Natural killer cell (primary cell): Measurements from ENCODE around the gene M1AP. TPM values are rescaled to one million over a fixed set of nuclear protein-coding genes. Genes with fewer than 3 reads are reported as not detected.

Source experiments
- ATAC-seq, 3 donors: fragments of 150-1000 bp in 2 of 3; fragments of 200-7000 bp in 1 of 3; cut with Tn5 transposase; 1 replicate in 1 of 3; 2 replicates in 2 of 3; pipeline ENCODE4 v1.10.0; 2021; ENCODE audit warnings: mild to moderate bottlenecking in 2 of 3, moderate library complexity in 2 of 3
- DNase-seq, 2 donors: peaks; one replicate each; pipeline versions ENCODE4 v3.0.0 to v3.0.0-alpha.2; 2013 to 2021; ENCODE audit warnings: mixed read lengths in 1 of 2
- H3K27ac ChIP-seq: one replicate; pipeline ENCODE4 v1.5.1; 2013; ENCODE audit warnings: mild to moderate bottlenecking, low read length
- H3K27me3 ChIP-seq: one replicate; pipeline ENCODE4 v1.6.1; 2013; ENCODE audit warnings: low read length; ENCODE audit not compliant: control insufficient read depth, insufficient read depth
- H3K36me3 ChIP-seq: one replicate; pipeline ENCODE4 v1.6.1; 2013; ENCODE audit warnings: low read length; ENCODE audit not compliant: control insufficient read depth, insufficient read depth
- H3K4me1 ChIP-seq: one replicate; pipeline ENCODE4 v1.6.1; 2013; ENCODE audit warnings: low read length; ENCODE audit not compliant: control insufficient read depth, insufficient read depth
- H3K4me3 ChIP-seq: one replicate; pipeline ENCODE4 v1.5.1; 2013; ENCODE audit warnings: low read length
- H3K9me3 ChIP-seq: one replicate; pipeline ENCODE4 v1.6.1; 2013; ENCODE audit warnings: low read length; ENCODE audit not compliant: control insufficient read depth, insufficient read depth
- H3K27ac Mint-ChIP-seq, 2 donors: one replicate each; pipeline ENCODE4 v1.8.0; 2022; ENCODE audit warnings: mild to moderate bottlenecking in 2 of 2, mixed read lengths in 2 of 2, moderate library complexity in 1 of 2
- H3K27me3 Mint-ChIP-seq, 2 donors: one replicate each; pipeline ENCODE4 v1.8.0; 2022; ENCODE audit warnings: low read depth in 2 of 2, mixed read lengths in 2 of 2
- H3K36me3 Mint-ChIP-seq: one replicate; pipeline ENCODE4 v1.8.0; 2022; ENCODE audit warnings: mixed read lengths
- H3K4me1 Mint-ChIP-seq, 2 donors: one replicate each; pipeline ENCODE4 v1.8.0; 2022; ENCODE audit warnings: mixed read lengths in 2 of 2
- H3K4me3 Mint-ChIP-seq: one replicate; pipeline ENCODE4 v1.8.0; 2022; ENCODE audit warnings: mild to moderate bottlenecking, moderate library complexity, mixed read lengths
- H3K9me3 Mint-ChIP-seq, 2 donors: one replicate each; pipeline ENCODE4 v1.8.0; 2022; ENCODE audit warnings: mixed read lengths in 2 of 2
- CTCF ChIP-seq: fragments of 200-600 bp; IDR thresholded peaks from one replicate; pipeline ENCODE4 v1.8.0; 2022; ENCODE audit warnings: antibody characterized with exemption
- WGBS: methylation state at CpG from one replicate; pipeline ENCODE4 v1.1.7; 2013; ENCODE audit warnings: missing lambda C conversion rate; ENCODE audit not compliant: insufficient coverage; 5-methylcytosine and 5-hydroxymethylcytosine counted together
- intact Hi-C: fragments of 100-400 bp; cut with micrococcal nuclease; formaldehyde crosslinking; loops from one replicate; pipeline ENCODE4 v1.14.2; 2022
- total RNA-seq, 4 donors: library from RNA; stranded (reverse); fragments of 120-200 nt in 1 of 4; gene quantifications; one replicate each; pipeline versions ENCODE4 v1.2.3 to v1.2.4, GENCODE V29; 2013 to 2022

The M1AP gene
- total RNA-seq, 3 donors from 2014 or later (not counting 1 experiment from before 2014, with no cell fraction given): not detected

- ATAC-seq: no peak
- no peaks in the 10 kb centered on the region for H3K4me1 Mint-ChIP-seq
Measured at GRCh38 chr2:74584088-74584645, 64.0 kb downstream of the M1AP start.

DNA sequence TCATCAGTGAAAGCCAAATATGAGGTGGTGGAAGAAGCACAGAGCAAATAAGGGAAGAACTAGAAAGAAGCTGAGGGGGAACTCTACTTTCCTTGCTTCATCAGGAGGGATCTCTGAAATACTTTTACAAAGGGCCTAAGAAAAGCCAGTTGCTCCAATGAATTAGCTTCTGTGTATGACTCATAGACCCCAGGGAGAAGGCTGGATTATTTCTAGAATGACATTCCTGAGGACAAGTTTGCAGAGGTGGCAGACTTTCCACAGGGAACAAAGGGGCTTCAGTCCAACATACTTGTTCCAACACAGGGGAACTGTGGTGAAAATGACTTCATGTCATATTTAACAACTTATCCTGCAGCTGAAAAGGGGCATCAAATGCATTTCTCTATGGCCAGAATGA, 64.6 kb downstream of the M1AP start:
- Histone ChIP-seq H3K9me3 (no peaks in the 10 kb centered on the region), H3K27me3 (no peaks in the 10 kb centered on the region), H3K4me1 (no peaks in the 10 kb centered on the region), H3K4me3 (no peak overlapping the region), H3K36me3 (no peaks in the 10 kb centered on the region), H3K27ac (no peak overlapping the region)
- Mint-ChIP-seq H3K27me3 (peaks cover 4 to 5% of the 10 kb centered on the region in 2 donors), H3K4me3 (no peak overlapping the region), H3K9me3 (no peaks in the 10 kb centered on the region), H3K36me3 (no peaks in the 10 kb centered on the region), H3K27ac (no peak overlapping the region), H3K4me1 (no peaks in the 10 kb centered on the region)
- no peak for ATAC-seq
- TF ChIP-seq CTCF: no peak
- no peak for DNase-seq
- intact Hi-C loops: no loop called here

More at GRCh38 chr2:74584088-74584645, 64.0 kb downstream of the M1AP start:
- H3K9me3 ChIP-seq: no peaks in the 10 kb centered on the region
- no peak overlapping the region for H3K27ac ChIP-seq
- H3K4me3 ChIP-seq: no peak overlapping the region
- TF ChIP-seq CTCF: no peak
- no peaks in the 10 kb centered on the region for H3K36me3 Mint-ChIP-seq
- intact Hi-C loops: no loop called here
- no peaks in the 10 kb centered on the region for H3K4me1 ChIP-seq
- H3K27me3 Mint-ChIP-seq: peaks cover 4 to 5% of the 10 kb centered on the region in 2 donors
- no peaks in the 10 kb centered on the region for H3K36me3 ChIP-seq
- H3K27me3 ChIP-seq: no peaks in the 10 kb centered on the region
- no peak overlapping the region for H3K4me3 Mint-ChIP-seq
- 31% methylated on average over 2 of the region's 2 CpGs for WGBS
- DNase-seq: no peak
- H3K27ac Mint-ChIP-seq: no peak overlapping the region
- H3K9me3 Mint-ChIP-seq: no peaks in the 10 kb centered on the region

DNA sequence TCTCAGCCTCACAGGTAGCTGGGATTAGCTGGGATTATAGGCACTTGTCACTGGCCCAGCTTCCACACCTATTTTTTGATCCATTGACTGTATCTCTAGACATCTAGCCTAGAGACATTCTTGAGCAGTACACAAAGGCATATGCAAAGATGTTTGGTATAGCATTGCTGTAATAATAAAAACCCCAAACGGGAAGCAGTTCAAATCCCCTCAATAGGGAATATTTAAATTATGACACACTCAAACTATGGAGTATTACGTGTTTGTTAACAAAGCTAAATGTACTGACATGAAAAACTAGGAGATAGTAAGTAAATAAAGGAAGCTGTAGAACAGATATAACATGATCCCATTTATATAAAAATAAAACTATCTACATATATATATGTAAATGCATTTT, 65.9 kb downstream of the M1AP start:
- no peaks in the 10 kb centered on the region for H3K9me3 Mint-ChIP-seq
- H3K4me3 Mint-ChIP-seq: no peak overlapping the region
- TF ChIP-seq CTCF: no peak
- Histone ChIP-seq H3K36me3 (no peaks in the 10 kb centered on the region), H3K4me1 (no peaks in the 10 kb centered on the region), H3K27me3 (no peaks in the 10 kb centered on the region), H3K9me3 (no peaks in the 10 kb centered on the region), H3K27ac (no peak overlapping the region), H3K4me3 (no peak overlapping the region)
- no peaks in the 10 kb centered on the region for H3K4me1 Mint-ChIP-seq
- H3K27me3 Mint-ChIP-seq: peaks cover 4 to 9% of the 10 kb centered on the region in 2 donors
- ATAC-seq (no peak), DNase-seq (no peak)
- intact Hi-C loops: no loop called here
- H3K27ac Mint-ChIP-seq: no peak overlapping the region
- H3K36me3 Mint-ChIP-seq: no peaks in the 10 kb centered on the region
- WGBS: no CpG with 5 or more reads among the region's 2 CpGs

DNA sequence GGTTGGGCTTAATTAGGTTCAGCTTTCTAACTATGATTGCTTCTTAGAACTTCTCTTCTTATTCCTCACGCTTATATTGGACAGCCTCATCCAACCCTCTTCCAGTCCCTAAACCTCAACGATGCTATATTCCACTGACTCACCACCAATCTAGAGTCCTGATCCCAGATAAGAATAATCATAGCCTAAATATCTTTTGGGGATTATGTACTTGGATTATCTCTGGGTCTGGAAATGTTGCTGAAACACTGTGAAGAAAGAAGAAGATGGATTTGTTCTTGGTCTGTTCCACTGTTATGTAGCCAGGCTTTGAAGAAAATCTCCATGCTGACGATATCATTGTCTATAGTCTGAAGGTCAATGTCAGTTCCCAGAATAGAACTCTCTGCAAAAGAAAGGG, 66.7 kb downstream of the M1AP start:
- ATAC-seq: no peak
- Histone ChIP-seq H3K9me3 (no peaks in the 10 kb centered on the region), H3K4me3 (no peak overlapping the region), H3K27ac (no peak overlapping the region), H3K27me3 (no peaks in the 10 kb centered on the region), H3K4me1 (no peaks in the 10 kb centered on the region), H3K36me3 (no peaks in the 10 kb centered on the region)
- WGBS: 90% methylated on average over 3 of the region's 3 CpGs
- no peak for DNase-seq
- Mint-ChIP-seq H3K9me3 (no peaks in the 10 kb centered on the region), H3K27ac (no peak overlapping the region), H3K4me3 (no peak overlapping the region), H3K27me3 (peaks cover 6 to 16% of the 10 kb centered on the region in 2 donors), H3K4me1 (no peaks in the 10 kb centered on the region), H3K36me3 (no peaks in the 10 kb centered on the region)
- no peak for TF ChIP-seq CTCF
- intact Hi-C loops: no loop called here
